Endothelial cell of umbilical vein (primary cell): ENCODE results near the gene CCDC187. TPM values are rescaled to one million over a fixed set of nuclear protein-coding genes. Genes with fewer than 3 reads are reported as not detected.

Experiments
- BruUV-seq: library from RNA; stranded (reverse); fragments of 400-500 nt; replicated peaks from 2 replicates; lab custom pipeline; 2021; lab: Mats Ljungman, UMichigan
- CTCF ChIA-PET: fragments of 300-600, 350-600 bp; sonication (Branson Sonifier 250); formaldehyde crosslinking; loops from one replicate; lab custom pipeline; 2021; ENCODE audit warnings: antibody characterized with exemption, inconsistent platforms; lab: Charles Lee
- POLR2A ChIA-PET: fragments of 300-600, 350-600 bp; sonication (Branson Sonifier 250); formaldehyde crosslinking; loops from one replicate; lab custom pipeline; 2021; ENCODE audit warnings: antibody characterized with exemption, inconsistent platforms; lab: Charles Lee
- DNase-seq: peaks from one replicate; pipeline ENCODE4 v3.0.0-alpha.2; 2011; ENCODE audit warnings: low read depth, low spot score
- FAIRE-seq: peaks from 2 replicates; lab custom pipeline; 2011; peaks lifted over from hg19 to GRCh38; lab: Jason Lieb, UNC
- H2AFZ ChIP-seq: 2 replicates; pipeline ENCODE4 v1.6.0; 2012; ENCODE audit warnings: low read depth, low read length, control low read depth, inconsistent platforms
- H3K27ac ChIP-seq: 2 replicates; pipeline ENCODE4 v1.5.1; 2011; ENCODE audit warnings: low read depth, mild to moderate bottlenecking, control low read depth, low read length, moderate library complexity; ENCODE audit not compliant: insufficient read depth
- H3K27me3 ChIP-seq, 2 experiments: 2 replicates each; pipeline versions ENCODE4 v1.6.0 to v1.6.1; 2011; ENCODE audit warnings: low read length in 2 of 2, mixed read lengths in 1 of 2; ENCODE audit not compliant: control insufficient read depth in 2 of 2, insufficient read depth in 2 of 2
- H3K36me3 ChIP-seq, 2 experiments: 2 replicates in 1 of 2; 3 replicates in 1 of 2; pipeline ENCODE4 v1.5.1; 2011; ENCODE audit warnings: low read length in 2 of 2, mild to moderate bottlenecking in 1 of 2, moderate library complexity in 1 of 2; ENCODE audit not compliant: control insufficient read depth in 2 of 2, insufficient read depth in 2 of 2; ENCODE audit errors: extremely low read depth in 1 of 2
- H3K4me1 ChIP-seq: 3 replicates; pipeline ENCODE4 v1.5.1; 2011; ENCODE audit warnings: mild to moderate bottlenecking, low read length; ENCODE audit not compliant: control insufficient read depth, insufficient read depth; ENCODE audit errors: extremely low read depth
- H3K4me2 ChIP-seq: 2 replicates; pipeline ENCODE4 v1.6.1; 2011; ENCODE audit warnings: low read length, control low read depth, mixed read lengths; ENCODE audit not compliant: insufficient read depth
- H3K4me3 ChIP-seq, 3 experiments: fragments of 200-600 bp in 1 of 3; sonication (generic), shearing (Covaris generic) in 1 of 3; replicated peaks in 1 of 3; 2 replicates each; pipeline ENCODE4 v1.5.1; 2011 to 2016; ENCODE audit warnings: control low read depth in 3 of 3, low read length in 3 of 3, mild to moderate bottlenecking in 2 of 3, inconsistent platforms in 1 of 3, low read depth in 1 of 3, moderate library complexity in 1 of 3; ENCODE audit not compliant: insufficient read depth in 1 of 3
- H3K79me2 ChIP-seq: 2 replicates; pipeline ENCODE4 v1.6.0; 2012; ENCODE audit warnings: low read length, inconsistent platforms; ENCODE audit not compliant: control insufficient read depth, insufficient read depth
- H3K9ac ChIP-seq: replicated peaks from 2 replicates; pipeline ENCODE3; 2011; ENCODE audit warnings: low read length, control low read depth; ENCODE audit not compliant: insufficient read depth; ENCODE audit errors: extremely low read depth
- H3K9me1 ChIP-seq: replicated peaks from 3 replicates; pipeline ENCODE4 v1.6.0; 2011; ENCODE audit warnings: mild to moderate bottlenecking, low read length; ENCODE audit not compliant: control insufficient read depth, insufficient read depth; ENCODE audit errors: extremely low read depth
- H3K9me3 ChIP-seq: replicated peaks from 2 replicates; pipeline ENCODE4 v1.5.1; 2012; ENCODE audit warnings: low read length, inconsistent platforms; ENCODE audit not compliant: control insufficient read depth, insufficient read depth
- H4K20me1 ChIP-seq: replicated peaks from 2 replicates; pipeline ENCODE3; 2011; ENCODE audit warnings: mild to moderate bottlenecking, low read length; ENCODE audit not compliant: control insufficient read depth, insufficient read depth; ENCODE audit errors: extremely low read depth
- CTCF ChIP-seq, 2 donors: IDR thresholded peaks; 1 replicate in 1 of 2; 2 replicates in 1 of 2; pipeline ENCODE4 v1.5.1; 2011; ENCODE audit warnings: low read length in 2 of 2, mild to moderate bottlenecking in 2 of 2, moderate library complexity in 2 of 2, control low read depth in 1 of 2, inconsistent platforms in 1 of 2, low read depth in 1 of 2; ENCODE audit not compliant: insufficient read depth in 1 of 2; ENCODE audit errors: extremely low read depth in 1 of 2
- EZH2 ChIP-seq: IDR thresholded peaks from 2 replicates; pipeline ENCODE4 v1.6.1; 2012; ENCODE audit warnings: borderline replicate concordance, low read depth, mild to moderate bottlenecking, moderate library complexity, low read length, inconsistent platforms; ENCODE audit not compliant: severe bottlenecking
- FOS ChIP-seq: IDR thresholded peaks from 2 replicates; pipeline ENCODE4 v1.6.1; 2011; ENCODE audit warnings: mild to moderate bottlenecking, low read length, moderate library complexity, borderline replicate concordance; ENCODE audit not compliant: insufficient read depth
- GATA2 ChIP-seq: IDR thresholded peaks from 2 replicates; pipeline ENCODE4 v1.7.0; 2011; ENCODE audit warnings: low read depth, mild to moderate bottlenecking, moderate library complexity, mixed read lengths, low read length; ENCODE audit not compliant: insufficient read length, insufficient read depth
- JUN ChIP-seq: IDR thresholded peaks from 2 replicates; pipeline ENCODE4 v1.6.1; 2011; ENCODE audit warnings: borderline replicate concordance, low read depth; ENCODE audit not compliant: insufficient read length, insufficient read depth
- MAX ChIP-seq: IDR thresholded peaks from 2 replicates; pipeline ENCODE4 v1.6.1; 2011; ENCODE audit not compliant: insufficient read depth, insufficient read length
- MYC ChIP-seq: IDR thresholded peaks from one replicate; pipeline ENCODE4 v1.6.1; 2011; ENCODE audit warnings: mild to moderate bottlenecking, low read depth, low read length
- POLR2A ChIP-seq: IDR thresholded peaks from 2 replicates; pipeline ENCODE4 v1.6.1; 2012; ENCODE audit warnings: low read depth, mild to moderate bottlenecking, control low read depth, low read length
- POLR2AphosphoS5 ChIP-seq: IDR thresholded peaks from 2 replicates; pipeline ENCODE4 v1.6.1; 2012; ENCODE audit warnings: low read depth, mild to moderate bottlenecking, control low read depth, low read length, moderate library complexity; ENCODE audit not compliant: insufficient read depth
- dilution Hi-C: fragments of 300-500 bp; cut with MboI; formaldehyde crosslinking; loops from one replicate; pipeline ENCODE4 v1.15.0; 2019; ENCODE audit warnings: low sequenced_read_pairs; ENCODE audit not compliant: extremely low pct_ligation_motif_present
- intact Hi-C: fragments of 100-400 bp; cut with micrococcal nuclease; formaldehyde crosslinking; loops from one replicate; pipeline ENCODE4 v1.10.0; 2022
- polyA plus RNA-seq, 4 experiments: library from polyadenylated mRNA; depleted of rRNA in 3 of 4; stranded (reverse) in 3 of 4; unstranded in 1 of 4; fragments of >200 nt; gene quantifications; 2 replicates each; pipeline versions ENCODE4 v1.2.1 to v1.2.3, GENCODE V29; 2011 to 2012; ENCODE audit warnings: missing spikeins in 1 of 4
- total RNA-seq: library from RNA; stranded (reverse); gene quantifications from 2 replicates; pipeline ENCODE4 v1.2.3, GENCODE V29; 2021

CCDC187 gene
- total and polyA plus RNA-seq, 2 donors (not counting 3 experiments of a cell fraction or from before 2014, with no cell fraction given), result not detected

GRCh38 chr9:136286987-136287379, 16.9 kb downstream of the CCDC187 start:
- no peaks in the 10 kb centered on the region for H4K20me1 ChIP-seq
- H3K4me2 ChIP-seq, result no peak overlapping the region
- no peaks in the 10 kb centered on the region for H3K36me3 ChIP-seq
- no peak for DNase-seq
- no peak overlapping the region for H3K9ac ChIP-seq
- TF ChIP-seq EZH2 (no peak), MAX (no peak), FOS (no peak), JUN (no peak), POLR2AphosphoS5 (no peak), GATA2 (no peak), MYC (no peak), POLR2A (no peak), CTCF (IDR thresholded peaks at IDR 0.05; ENCODE audit: extremely low read depth in 1 of 2, insufficient read depth in 1 of 2, low read depth in 1 of 2, low read length in 2 of 2) (no peak)
- H3K4me3 ChIP-seq, result no peak overlapping the region
- no peak overlapping the region for H3K27ac ChIP-seq
- no peaks in the 10 kb centered on the region for H3K27me3 ChIP-seq
- H3K9me3 ChIP-seq, result no peaks in the 10 kb centered on the region
- no peak overlapping the region for H2AFZ ChIP-seq
- H3K9me1 ChIP-seq, result no peaks in the 10 kb centered on the region
- CTCF ChIA-PET, result interaction anchor here (1.0 to 1.2 kb wide), 2 partner anchors 117 to 154 kb away, joined by 3 read pairs; no protein-coding TSS in a partner anchor
- POLR2A ChIA-PET, result no interaction called here
- no peaks in the 10 kb centered on the region for H3K79me2 ChIP-seq
- H3K4me1 ChIP-seq, result no peaks in the 10 kb centered on the region
- FAIRE-seq, result no peak
- dilution Hi-C loops (no loop called here), intact Hi-C loops (loop anchor here (10.0 kb wide), 2 partner anchors 322 to 682 kb away; partner anchors contain the start of gene UBAC1)
- BruUV-seq, result no TSS peak
